Measurements from ENCODE around the gene TACC2. TPM values are rescaled to one million over a fixed set of nuclear protein-coding genes. Genes with fewer than 3 reads are reported as not detected.

The TACC2 gene
- total and polyA plus RNA-seq, 2 experiments from 2014 or later: 4.3 to 16.7 TPM

DNA sequence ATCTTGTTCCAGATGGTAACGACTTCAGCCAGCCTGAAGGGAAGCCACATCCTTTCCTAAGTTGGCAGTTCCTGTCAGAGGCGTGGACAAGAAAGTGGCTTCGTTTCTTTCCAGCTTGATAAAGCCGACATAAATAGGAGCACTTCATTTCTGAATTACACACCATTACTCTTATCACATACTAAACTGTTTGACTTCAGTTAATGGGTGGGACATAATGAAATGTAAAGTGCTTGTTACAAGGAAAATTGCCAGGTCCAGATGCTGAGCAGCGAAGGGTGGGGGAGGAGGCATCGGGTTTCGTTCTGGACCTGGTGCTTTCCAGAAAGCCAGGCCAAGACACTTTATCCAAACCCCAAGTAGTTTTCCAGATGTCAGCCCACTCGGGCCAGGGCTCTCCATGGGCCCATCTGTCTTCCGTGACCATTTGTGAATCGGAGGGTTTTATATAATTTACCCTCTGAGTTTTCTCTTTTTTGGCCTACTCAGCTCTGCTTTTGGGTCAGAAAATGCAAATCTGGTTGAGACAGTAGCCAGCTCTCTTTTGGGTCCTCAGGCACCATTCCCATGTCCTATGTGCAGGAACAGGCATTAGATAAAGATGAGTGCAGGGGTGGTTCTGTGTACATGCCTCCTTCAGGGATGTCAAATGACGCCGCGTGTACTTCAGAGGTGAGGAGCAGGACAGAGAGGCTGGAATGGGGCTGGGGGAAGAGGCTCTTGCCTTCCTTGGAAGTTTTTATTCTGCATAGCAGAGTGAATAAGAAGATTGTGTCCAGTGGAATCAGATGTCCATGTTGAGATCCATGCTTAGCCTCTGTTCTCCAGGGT lies 90.2 kb downstream of the TACC2 start:
- no peak overlapping the region for H3K4me3 ChIP-seq
- H3K4me2 ChIP-seq (ENCODE audit: unreplicated experiment): no peak overlapping the region
- WGBS, 2 experiments (ENCODE audit: low coverage in 1 of 2, low lambda C conversion rate in 2 of 2, missing lambda C conversion rate in 2 of 2): 37% methylated on average over 13 of the region's 13 CpGs
- H3K79me2 ChIP-seq (ENCODE audit: insufficient read depth): no peaks in the 10 kb centered on the region
- in situ Hi-C loops (cut with MboI): no loop called here
- no peaks in the 10 kb centered on the region for H3K36me3 ChIP-seq (ENCODE audit: low read depth)
- peaks cover 8% of the 10 kb centered on the region for H3K27me3 ChIP-seq (replicated peaks; ENCODE audit: insufficient read depth)
- H3K27ac ChIP-seq: no peak overlapping the region
- H3F3A ChIP-seq (ENCODE audit: insufficient read depth): no peaks in the 10 kb centered on the region
- TF ChIP-seq EZH2 (IDR thresholded peaks at IDR 0.05; ENCODE audit: insufficient read depth, poor library complexity, severe bottlenecking) (no peak), EZH2phosphoT487 (IDR thresholded peaks at IDR 0.05; ENCODE audit: insufficient read depth, low read depth) (no peak)
- H3K9me2 ChIP-seq (ENCODE audit: insufficient read depth): no peaks in the 10 kb centered on the region
- H2AFZ ChIP-seq: no peak overlapping the region
- no peaks in the 10 kb centered on the region for H4K20me1 ChIP-seq (ENCODE audit: insufficient read depth)
- no peaks in the 10 kb centered on the region for H3K9me3 ChIP-seq (ENCODE audit: low read depth)
- no peaks in the 10 kb centered on the region for H3K4me1 ChIP-seq (ENCODE audit: insufficient read depth)
- H3K9ac ChIP-seq: no peak overlapping the region
- DNase-seq: no peak

DNA sequence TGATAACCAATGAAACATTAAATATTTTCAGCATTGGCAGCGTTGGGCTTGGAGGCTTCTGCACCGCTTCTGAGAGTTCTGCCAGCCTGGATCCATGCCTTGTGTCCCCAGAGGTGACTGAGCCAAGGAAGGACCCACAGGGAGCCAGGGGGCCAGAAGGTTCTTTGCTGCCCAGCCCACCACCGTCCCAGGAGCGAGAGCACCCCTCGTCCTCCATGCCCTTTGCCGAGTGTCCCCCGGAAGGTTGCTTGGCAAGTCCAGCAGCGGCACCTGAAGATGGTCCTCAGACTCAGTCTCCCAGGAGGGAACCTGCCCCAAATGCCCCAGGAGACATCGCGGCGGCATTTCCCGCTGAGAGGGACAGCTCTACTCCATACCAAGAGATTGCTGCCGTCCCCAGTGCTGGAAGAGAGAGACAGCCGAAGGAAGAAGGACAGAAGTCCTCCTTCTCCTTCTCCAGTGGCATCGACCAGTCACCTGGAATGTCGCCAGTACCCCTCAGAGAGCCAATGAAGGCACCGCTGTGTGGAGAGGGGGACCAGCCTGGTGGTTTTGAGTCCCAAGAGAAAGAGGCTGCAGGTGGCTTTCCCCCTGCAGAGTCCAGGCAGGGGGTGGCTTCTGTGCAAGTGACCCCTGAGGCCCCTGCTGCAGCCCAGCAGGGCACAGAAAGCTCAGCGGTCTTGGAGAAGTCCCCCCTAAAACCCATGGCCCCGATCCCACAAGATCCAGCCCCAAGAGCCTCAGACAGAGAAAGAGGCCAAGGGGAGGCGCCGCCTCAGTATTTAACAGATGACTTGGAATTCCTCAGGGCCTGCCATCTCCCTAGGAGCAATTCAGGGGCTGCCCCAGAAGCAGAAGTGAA lies 93.9 kb downstream of the TACC2 start:
- Histone ChIP-seq H3K4me3 (no peak overlapping the region), H4K20me1 (ENCODE audit: insufficient read depth) (no peaks in the 10 kb centered on the region), H3K79me2 (ENCODE audit: insufficient read depth) (no peaks in the 10 kb centered on the region), H3K9ac (no peak overlapping the region), H3F3A (ENCODE audit: insufficient read depth) (no peaks in the 10 kb centered on the region), H3K9me2 (ENCODE audit: insufficient read depth) (no peaks in the 10 kb centered on the region), H3K27ac (no peak overlapping the region), H2AFZ (no peak overlapping the region), H3K4me2 (ENCODE audit: unreplicated experiment) (no peak overlapping the region), H3K27me3 (replicated peaks; ENCODE audit: insufficient read depth) (peaks cover 13% of the 10 kb centered on the region), H3K4me1 (ENCODE audit: insufficient read depth) (no peaks in the 10 kb centered on the region), H3K9me3 (ENCODE audit: low read depth) (no peaks in the 10 kb centered on the region), H3K36me3 (ENCODE audit: low read depth) (no peaks in the 10 kb centered on the region)
- in situ Hi-C loops (cut with MboI): no loop called here
- DNase-seq: no peak
- WGBS, 2 experiments (ENCODE audit: low coverage in 1 of 2, low lambda C conversion rate in 2 of 2, missing lambda C conversion rate in 2 of 2): 67 to 73% methylated on average over 20 to 21 of the region's 21 CpGs
- TF ChIP-seq EZH2 (IDR thresholded peaks at IDR 0.05; ENCODE audit: insufficient read depth, poor library complexity, severe bottlenecking) (no peak), EZH2phosphoT487 (IDR thresholded peaks at IDR 0.05; ENCODE audit: insufficient read depth, low read depth) (no peak)

DNA sequence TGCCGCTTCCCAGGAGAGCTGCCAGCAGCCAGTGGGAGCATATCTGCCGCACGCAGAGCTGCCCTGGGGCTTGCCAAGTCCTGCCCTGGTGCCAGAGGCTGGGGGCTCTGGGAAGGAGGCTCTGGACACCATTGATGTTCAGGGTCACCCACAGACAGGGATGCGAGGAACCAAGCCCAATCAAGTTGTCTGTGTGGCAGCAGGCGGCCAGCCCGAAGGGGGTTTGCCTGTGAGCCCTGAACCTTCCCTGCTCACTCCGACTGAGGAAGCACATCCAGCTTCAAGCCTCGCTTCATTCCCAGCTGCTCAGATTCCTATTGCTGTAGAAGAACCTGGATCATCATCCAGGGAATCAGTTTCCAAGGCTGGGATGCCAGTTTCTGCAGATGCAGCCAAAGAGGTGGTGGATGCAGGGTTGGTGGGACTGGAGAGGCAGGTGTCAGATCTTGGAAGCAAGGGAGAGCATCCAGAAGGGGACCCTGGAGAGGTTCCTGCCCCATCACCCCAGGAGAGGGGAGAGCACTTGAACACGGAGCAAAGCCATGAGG lies 94.6 kb downstream of the TACC2 start:
- no peak for DNase-seq
- no peak overlapping the region for H3K9ac ChIP-seq
- H4K20me1 ChIP-seq (ENCODE audit: insufficient read depth): no peaks in the 10 kb centered on the region
- H3K27me3 ChIP-seq (replicated peaks; ENCODE audit: insufficient read depth): peaks cover 13% of the 10 kb centered on the region
- H3K9me2 ChIP-seq (ENCODE audit: insufficient read depth): no peaks in the 10 kb centered on the region
- WGBS, 2 experiments (ENCODE audit: low coverage in 1 of 2, low lambda C conversion rate in 2 of 2, missing lambda C conversion rate in 2 of 2): 72 to 77% methylated on average over 9 of the region's 9 CpGs
- TF ChIP-seq EZH2 (IDR thresholded peaks at IDR 0.05; ENCODE audit: insufficient read depth, poor library complexity, severe bottlenecking) (no peak), EZH2phosphoT487 (IDR thresholded peaks at IDR 0.05; ENCODE audit: insufficient read depth, low read depth) (no peak)
- in situ Hi-C loops (cut with MboI): no loop called here
- H3K36me3 ChIP-seq (ENCODE audit: low read depth): no peaks in the 10 kb centered on the region
- H3K27ac ChIP-seq: no peak overlapping the region
- H3F3A ChIP-seq (ENCODE audit: insufficient read depth): no peaks in the 10 kb centered on the region
- no peaks in the 10 kb centered on the region for H3K4me1 ChIP-seq (ENCODE audit: insufficient read depth)
- no peaks in the 10 kb centered on the region for H3K79me2 ChIP-seq (ENCODE audit: insufficient read depth)
- no peaks in the 10 kb centered on the region for H3K9me3 ChIP-seq (ENCODE audit: low read depth)
- H3K4me3 ChIP-seq: no peak overlapping the region
- H2AFZ ChIP-seq: no peak overlapping the region
- H3K4me2 ChIP-seq (ENCODE audit: unreplicated experiment): no peak overlapping the region

DNA sequence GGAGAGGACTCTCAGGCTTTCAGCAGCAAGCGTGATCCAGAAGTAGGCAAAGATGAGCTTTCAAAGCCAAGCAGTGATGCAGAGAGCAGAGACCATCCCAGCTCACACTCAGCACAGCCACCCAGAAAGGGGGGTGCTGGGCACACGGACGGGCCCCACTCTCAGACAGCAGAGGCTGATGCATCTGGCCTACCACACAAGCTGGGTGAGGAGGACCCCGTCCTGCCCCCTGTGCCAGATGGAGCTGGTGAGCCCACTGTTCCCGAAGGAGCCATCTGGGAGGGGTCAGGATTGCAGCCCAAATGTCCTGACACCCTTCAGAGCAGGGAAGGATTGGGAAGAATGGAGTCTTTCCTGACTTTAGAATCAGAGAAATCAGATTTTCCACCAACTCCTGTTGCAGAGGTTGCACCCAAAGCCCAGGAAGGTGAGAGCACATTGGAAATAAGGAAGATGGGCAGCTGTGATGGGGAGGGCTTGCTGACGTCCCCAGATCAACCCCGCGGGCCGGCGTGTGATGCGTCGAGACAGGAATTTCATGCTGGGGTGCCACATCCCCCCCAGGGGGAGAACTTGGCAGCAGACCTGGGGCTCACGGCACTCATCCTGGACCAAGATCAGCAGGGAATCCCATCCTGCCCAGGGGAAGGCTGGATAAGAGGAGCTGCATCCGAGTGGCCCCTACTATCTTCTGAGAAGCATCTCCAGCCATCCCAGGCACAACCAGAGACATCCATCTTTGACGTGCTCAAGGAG lies 95.5 kb downstream of the TACC2 start:
- in situ Hi-C loops (cut with MboI): no loop called here
- Histone ChIP-seq H3F3A (ENCODE audit: insufficient read depth) (no peaks in the 10 kb centered on the region), H3K27ac (no peak overlapping the region), H3K79me2 (ENCODE audit: insufficient read depth) (no peaks in the 10 kb centered on the region), H3K9me3 (ENCODE audit: low read depth) (no peaks in the 10 kb centered on the region), H4K20me1 (ENCODE audit: insufficient read depth) (no peaks in the 10 kb centered on the region), H3K36me3 (ENCODE audit: low read depth) (no peaks in the 10 kb centered on the region), H3K9ac (no peak overlapping the region), H3K9me2 (ENCODE audit: insufficient read depth) (no peaks in the 10 kb centered on the region), H2AFZ (no peak overlapping the region), H3K27me3 (replicated peaks; ENCODE audit: insufficient read depth) (peaks cover 13% of the 10 kb centered on the region), H3K4me2 (ENCODE audit: unreplicated experiment) (no peak overlapping the region), H3K4me1 (ENCODE audit: insufficient read depth) (no peaks in the 10 kb centered on the region), H3K4me3 (no peak overlapping the region)
- 63 to 68% methylated on average over 14 to 15 of the region's 15 CpGs for WGBS, 2 experiments (ENCODE audit: low coverage in 1 of 2, low lambda C conversion rate in 2 of 2, missing lambda C conversion rate in 2 of 2)
- TF ChIP-seq EZH2 (IDR thresholded peaks at IDR 0.05; ENCODE audit: insufficient read depth, poor library complexity, severe bottlenecking): no peak
- TF ChIP-seq EZH2phosphoT487 (IDR thresholded peaks at IDR 0.05; ENCODE audit: insufficient read depth, low read depth): no peak
- no peak for DNase-seq
